KG1 (cell line): Measurements from ENCODE around the gene HRCT1.
"Not testable (repeated sequence)": the region's sequence is repeated elsewhere in the genome, so short reads cannot be mapped to it uniquely, and the experiment has no call there.

Source experiments
- DNase-seq: peaks from one replicate; lab custom pipeline; 2025; lab: John Stamatoyannopoulos, UW

HRCT1 gene

DNA sequence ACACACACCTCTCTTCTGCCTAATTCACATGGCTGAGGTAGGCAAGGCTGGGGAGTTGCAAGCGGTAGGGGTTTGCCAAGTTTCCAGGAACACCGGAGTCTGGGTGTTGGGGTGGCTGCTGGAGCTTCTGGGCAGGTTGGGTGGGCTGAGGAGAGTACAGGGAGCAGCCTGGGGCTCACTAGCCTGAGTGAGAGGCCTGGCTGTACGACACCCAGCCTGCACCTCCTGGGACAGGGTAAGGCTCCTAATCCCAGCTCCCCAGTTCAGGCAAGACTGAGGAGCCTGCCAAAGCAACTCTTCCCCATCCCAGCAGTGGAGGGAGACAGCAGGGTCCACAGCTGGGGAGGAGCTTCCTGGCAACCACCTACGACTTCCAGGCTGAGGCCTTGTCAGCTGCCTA lies 11.3 kb downstream of the HRCT1 start:
- DNase-seq: no peak

DNA sequence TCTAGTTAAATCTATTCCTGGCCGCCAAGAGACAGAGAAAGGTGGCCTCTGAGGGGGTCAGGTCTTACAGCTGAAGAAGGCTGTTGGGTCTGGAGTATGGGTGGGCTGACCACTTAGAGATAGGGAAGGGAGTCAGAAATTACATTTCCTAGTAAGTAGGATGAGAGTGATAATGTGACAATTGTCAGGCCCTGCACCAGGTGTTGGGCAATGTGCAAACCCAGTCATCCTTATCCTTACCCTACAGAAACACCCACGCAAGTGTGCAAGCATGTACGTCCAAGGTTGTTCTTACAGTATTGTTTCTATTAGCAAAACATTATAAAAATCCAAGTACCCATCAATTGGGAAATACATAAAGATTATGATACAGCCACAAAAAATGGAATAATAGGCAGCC lies 12.8 kb downstream of the HRCT1 start:
- no peak for DNase-seq

DNA sequence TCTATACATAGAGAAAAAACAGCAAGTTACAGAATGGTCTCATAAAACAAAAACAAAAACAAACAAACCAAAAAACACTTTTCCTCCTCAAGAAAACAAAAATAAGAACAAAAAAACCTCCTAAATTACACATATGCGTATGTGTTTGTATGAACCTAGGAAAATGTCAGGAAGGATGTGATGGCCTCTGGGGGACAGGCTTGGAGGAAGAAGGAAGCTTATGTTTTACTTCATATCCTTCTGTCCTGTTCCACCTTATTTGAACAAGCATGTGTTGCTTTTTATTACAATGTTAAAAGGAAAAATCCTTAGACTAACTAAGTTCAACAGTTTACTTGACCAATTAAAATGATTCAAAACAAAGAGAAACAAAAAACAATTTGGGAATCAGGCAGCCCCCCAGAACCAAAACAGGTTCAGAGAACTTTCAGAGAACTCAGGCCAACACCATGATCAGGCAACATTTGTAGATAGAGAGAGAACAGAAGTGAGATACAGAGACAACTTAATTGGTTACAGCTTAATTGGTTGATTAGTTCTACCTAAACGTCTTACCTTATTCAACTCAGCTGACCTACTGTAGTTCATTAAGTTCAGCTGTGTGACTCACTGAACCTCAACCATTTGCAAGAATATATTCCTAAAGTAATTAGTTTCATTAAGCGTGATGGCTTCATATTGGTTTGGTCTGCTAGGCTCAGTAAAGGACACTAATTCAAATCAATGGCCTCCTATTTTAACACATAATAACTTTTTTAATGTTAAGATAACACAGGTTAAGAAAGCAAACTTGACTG lies 13.4 kb downstream of the HRCT1 start:
- DNase-seq: no peak

DNA sequence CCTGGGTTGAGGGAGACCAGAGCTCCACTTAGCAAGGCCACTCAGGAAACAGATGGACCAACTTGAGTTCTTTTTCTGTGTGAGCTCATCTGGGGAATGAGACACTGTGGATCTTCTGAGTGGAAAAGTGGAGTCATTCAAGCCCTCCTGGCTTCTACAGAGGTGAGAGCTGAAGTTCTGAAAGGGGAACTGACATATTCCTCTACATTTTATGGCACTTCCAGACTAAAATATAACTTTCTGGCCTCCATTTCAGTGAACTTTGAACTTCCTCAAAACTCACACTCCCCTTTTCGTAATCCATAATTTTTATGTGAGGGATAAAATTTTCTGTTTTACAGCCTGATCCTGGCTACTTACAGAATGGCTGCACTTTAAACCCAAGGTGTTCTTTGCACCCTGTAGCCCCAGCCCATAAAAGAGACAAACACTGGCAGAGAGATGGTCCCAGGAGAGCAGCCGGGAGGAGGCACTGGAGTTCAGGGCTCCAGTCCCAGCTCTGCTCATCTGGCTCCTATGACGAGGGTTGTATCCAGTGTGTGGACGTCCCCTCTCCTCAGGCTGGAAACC lies 14.1 kb downstream of the HRCT1 start:
- DNase-seq: peak; percentile 29

- DNase-seq: no peak
These were observed 17.6 kb downstream of the HRCT1 start for GRCh38 chr9:35923598-35923926.

- no peak for DNase-seq
These were observed 18.1 kb downstream of the HRCT1 start for GRCh38 chr9:35923927-35924763.

- DNase-seq: no peak
These were observed 22.8 kb downstream of the HRCT1 start for GRCh38 chr9:35928591-35929452.

GRCh38 chr9:35929453-35929718 lies 23.4 kb downstream of the HRCT1 start:
- DNase-seq: no peak

GRCh38 chr9:35930521-35930920 lies 24.5 kb downstream of the HRCT1 start:
- DNase-seq: no peak

GRCh38 chr9:35930989-35931388 lies 25.0 kb downstream of the HRCT1 start:
- no peak for DNase-seq

DNA sequence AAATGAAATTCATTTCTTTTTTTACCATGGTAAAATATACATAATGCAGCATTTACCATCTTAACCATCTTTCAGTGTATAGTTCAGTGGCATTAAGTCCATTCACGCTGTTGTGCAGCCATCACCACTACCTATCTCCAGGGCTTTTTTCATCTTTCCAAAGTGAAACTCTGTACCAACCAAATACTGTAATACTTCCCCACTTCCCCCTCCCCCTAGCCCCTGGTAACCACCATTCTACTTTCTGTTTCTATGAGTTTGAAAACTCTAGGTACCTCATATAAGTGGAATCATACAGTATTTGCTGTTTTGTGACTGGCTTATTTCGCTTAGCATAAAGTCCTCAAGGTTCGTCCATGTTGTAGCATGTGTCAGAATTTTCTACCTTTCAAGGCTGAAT lies 26.7 kb downstream of the HRCT1 start:
- DNase-seq: no peak

GRCh38 chr9:35933550-35934067 lies 27.6 kb downstream of the HRCT1 start:
- no peak for DNase-seq

DNA sequence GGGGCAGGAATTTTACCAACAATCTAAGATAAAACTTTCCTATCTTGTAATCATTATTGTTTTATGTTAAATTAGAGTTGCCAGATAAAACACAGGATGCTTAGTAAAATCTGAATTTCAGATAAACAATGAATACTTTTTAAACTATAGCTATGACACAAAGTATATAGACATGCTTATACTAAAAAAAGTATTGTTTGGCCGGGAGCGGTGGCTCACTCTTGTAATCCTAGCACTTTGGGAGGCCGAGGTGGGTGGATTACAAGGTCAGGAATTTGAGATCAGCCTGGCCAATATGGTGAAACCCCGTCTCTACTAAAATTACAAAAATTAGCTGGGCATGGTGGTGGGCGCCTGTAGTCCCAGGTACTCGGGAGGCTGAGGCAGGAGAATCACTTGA lies 28.1 kb downstream of the HRCT1 start:
- DNase-seq: not testable (repeated sequence)

- no peak for DNase-seq
These were observed 29.3 kb downstream of the HRCT1 start for GRCh38 chr9:35935261-35935660.

GRCh38 chr9:35935755-35936509 lies 29.9 kb downstream of the HRCT1 start:
- no peak for DNase-seq

DNA sequence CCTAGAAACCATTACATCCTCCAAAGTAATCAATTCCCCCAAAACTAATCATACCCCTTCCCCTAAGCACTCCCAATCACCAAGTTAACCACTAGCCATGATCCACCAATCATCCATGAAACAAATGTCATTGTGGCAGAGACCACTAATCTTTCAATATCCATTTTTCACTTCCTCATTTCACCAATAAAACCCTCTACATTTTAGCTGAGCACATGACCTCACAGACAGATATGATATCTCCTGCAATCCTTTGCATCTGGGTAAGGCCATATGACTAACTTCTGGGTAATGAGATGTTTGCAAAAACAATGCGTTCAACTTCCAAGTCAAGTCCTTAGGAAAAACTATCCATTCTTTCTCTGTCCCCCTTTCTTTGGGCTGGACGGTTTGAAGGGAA lies 31.2 kb downstream of the HRCT1 start:
- DNase-seq: no peak

GRCh38 chr9:35938474-35939356 lies 32.7 kb downstream of the HRCT1 start:
- DNase-seq: no peak

DNA sequence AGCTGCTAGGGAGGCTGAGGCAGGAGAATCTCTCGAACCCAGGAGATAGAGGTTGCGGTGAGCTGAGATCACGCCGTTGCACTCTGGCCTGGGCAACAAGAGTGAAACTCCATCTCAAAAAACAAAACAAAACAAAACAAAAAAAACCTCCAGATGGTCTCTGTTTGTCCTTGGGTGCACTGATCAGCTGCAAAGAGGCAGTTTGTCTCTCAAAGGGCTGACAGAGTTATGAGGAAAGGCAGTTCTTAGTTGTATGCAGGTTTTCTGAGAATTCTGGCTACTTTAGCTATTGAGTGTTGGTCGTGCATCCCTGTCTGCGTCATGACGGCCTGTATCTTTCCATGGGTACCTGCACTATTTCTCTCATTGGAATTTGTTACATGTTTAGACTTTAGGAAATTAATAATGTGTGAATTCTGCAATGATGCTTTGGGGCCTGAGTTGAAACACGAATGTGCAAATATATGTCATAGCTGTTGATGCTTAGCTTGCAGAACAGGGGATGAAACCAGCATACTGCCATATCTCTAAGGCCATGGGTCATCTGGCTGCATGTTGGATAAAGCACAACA lies 33.8 kb downstream of the HRCT1 start:
- DNase-seq: no peak

GRCh38 chr9:35940458-35941407 lies 34.7 kb downstream of the HRCT1 start:
- DNase-seq: no peak
